Measurements from ENCODE around the gene DPP6.

DNA sequence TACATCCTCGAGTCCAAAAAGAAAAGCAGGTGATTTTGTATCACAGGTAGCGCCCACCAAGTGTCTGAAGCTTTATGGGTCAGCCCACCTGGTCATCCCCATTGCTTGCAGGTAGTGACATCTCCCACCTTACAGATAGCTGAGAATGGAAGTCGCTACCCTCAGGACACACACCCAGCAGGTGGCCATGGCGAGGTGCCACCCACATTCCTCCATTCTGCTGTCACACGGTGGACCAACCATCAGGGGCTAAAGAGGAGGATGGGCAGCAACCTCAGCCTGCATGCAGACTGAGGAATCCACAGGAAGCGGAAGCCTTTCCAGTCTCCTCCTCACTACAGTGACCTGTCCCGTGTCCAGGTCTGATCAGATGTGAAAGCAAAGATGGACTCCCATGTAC, 787.9 kb downstream of the DPP6 start:
- TF ChIP-seq, protein P1, sequence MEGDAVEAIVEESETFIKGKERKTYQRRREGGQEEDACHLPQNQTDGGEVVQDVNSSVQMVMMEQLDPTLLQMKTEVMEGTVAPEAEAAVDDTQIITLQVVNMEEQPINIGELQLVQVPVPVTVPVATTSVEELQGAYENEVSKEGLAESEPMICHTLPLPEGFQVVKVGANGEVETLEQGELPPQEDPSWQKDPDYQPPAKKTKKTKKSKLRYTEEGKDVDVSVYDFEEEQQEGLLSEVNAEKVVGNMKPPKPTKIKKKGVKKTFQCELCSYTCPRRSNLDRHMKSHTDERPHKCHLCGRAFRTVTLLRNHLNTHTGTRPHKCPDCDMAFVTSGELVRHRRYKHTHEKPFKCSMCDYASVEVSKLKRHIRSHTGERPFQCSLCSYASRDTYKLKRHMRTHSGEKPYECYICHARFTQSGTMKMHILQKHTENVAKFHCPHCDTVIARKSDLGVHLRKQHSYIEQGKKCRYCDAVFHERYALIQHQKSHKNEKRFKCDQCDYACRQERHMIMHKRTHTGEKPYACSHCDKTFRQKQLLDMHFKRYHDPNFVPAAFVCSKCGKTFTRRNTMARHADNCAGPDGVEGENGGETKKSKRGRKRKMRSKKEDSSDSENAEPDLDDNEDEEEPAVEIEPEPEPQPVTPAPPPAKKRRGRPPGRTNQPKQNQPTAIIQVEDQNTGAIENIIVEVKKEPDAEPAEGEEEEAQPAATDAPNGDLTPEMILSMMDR (IDR thresholded peaks at IDR 0.05; ENCODE audit: low read depth, low read length), result no peak
- no peak for TF ChIP-seq POLR2A (IDR thresholded peaks at IDR 0.05; ENCODE audit: extremely low read depth, insufficient read length)
- TF ChIP-seq, protein P2, sequence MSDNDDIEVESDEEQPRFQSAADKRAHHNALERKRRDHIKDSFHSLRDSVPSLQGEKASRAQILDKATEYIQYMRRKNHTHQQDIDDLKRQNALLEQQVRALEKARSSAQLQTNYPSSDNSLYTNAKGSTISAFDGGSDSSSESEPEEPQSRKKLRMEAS (IDR thresholded peaks at IDR 0.05; ENCODE audit: low read depth, low read length), result no peak
- no peak for TF ChIP-seq MYC (IDR thresholded peaks at IDR 0.05; ENCODE audit: low read depth, low read length)
